HuH-7.5 (cell line): ENCODE measurements around the gene KCMF1.

Experiments used
- DNase-seq: peaks from one replicate; pipeline ENCODE4 v3.0.0; 2011; ENCODE audit warnings: low spot score

Gene KCMF1

GRCh38 chr2:85032621-85033020 lies 61.7 kb downstream of the KCMF1 start:
- DNase-seq: no peak

- no peak for DNase-seq
These were observed 62.4 kb downstream of the KCMF1 start for GRCh38 chr2:85033388-85033787.

- no peak for DNase-seq
These were observed 63.2 kb downstream of the KCMF1 start for GRCh38 chr2:85034158-85034557.

- DNase-seq: no peak
These were observed 66.7 kb downstream of the KCMF1 start for GRCh38 chr2:85037622-85038021.

GRCh38 chr2:85042330-85042729 lies 71.4 kb downstream of the KCMF1 start:
- no peak for DNase-seq

GRCh38 chr2:85048534-85048933 lies 77.6 kb downstream of the KCMF1 start:
- no peak for DNase-seq

GRCh38 chr2:85049236-85049635 lies 78.3 kb downstream of the KCMF1 start:
- DNase-seq: no peak

- DNase-seq: no peak
These were observed 82.8 kb downstream of the KCMF1 start for GRCh38 chr2:85053802-85054201.

GRCh38 chr2:85057226-85057962 lies 86.4 kb downstream of the KCMF1 start:
- DNase-seq: no peak

GRCh38 chr2:85061896-85062295 lies 90.9 kb downstream of the KCMF1 start:
- DNase-seq: no peak

GRCh38 chr2:85062565-85062964 lies 91.6 kb downstream of the KCMF1 start:
- no peak for DNase-seq

GRCh38 chr2:85063981-85064599 lies 93.1 kb downstream of the KCMF1 start:
- DNase-seq: no peak

GRCh38 chr2:85064927-85065577 lies 94.1 kb downstream of the KCMF1 start:
- DNase-seq: no peak

GRCh38 chr2:85066006-85066740 lies 95.2 kb downstream of the KCMF1 start:
- no peak for DNase-seq

GRCh38 chr2:85066874-85067351 lies 96.0 kb downstream of the KCMF1 start:
- peak; percentile 61 for DNase-seq

GRCh38 chr2:85071096-85071495 lies 100.1 kb downstream of the KCMF1 start:
- no peak for DNase-seq

- no peak for DNase-seq
These were observed 102.1 kb downstream of the KCMF1 start for GRCh38 chr2:85073033-85073432.

- no peak for DNase-seq
These were observed 105.8 kb downstream of the KCMF1 start for GRCh38 chr2:85076618-85077274.

GRCh38 chr2:85077859-85078419 lies 107.0 kb downstream of the KCMF1 start:
- no peak for DNase-seq

- no peak for DNase-seq
These were observed 107.6 kb downstream of the KCMF1 start for GRCh38 chr2:85078536-85078935.

- DNase-seq: no peak
These were observed 112.1 kb downstream of the KCMF1 start for GRCh38 chr2:85083092-85083491.

GRCh38 chr2:85085563-85085962 lies 114.6 kb downstream of the KCMF1 start:
- DNase-seq: no peak
